ENCODE results near the gene RAB3GAP1. TPM values are rescaled to one million over a fixed set of nuclear protein-coding genes. Genes with fewer than 3 reads are reported as not detected.

The RAB3GAP1 gene
- total RNA-seq, 1 donor from 2014 or later: 32.0 TPM

GRCh38 chr2:135056790-135057189 lies 4.7 kb downstream of the RAB3GAP1 start:
- peaks cover 16% of the 10 kb centered on the region for H3K36me3 Mint-ChIP-seq
- no peak overlapping the region for H3K27ac Mint-ChIP-seq
- peaks cover 19% of the 10 kb centered on the region for H3K4me1 Mint-ChIP-seq (ENCODE audit: unreplicated experiment)
- no peak overlapping the region for H3K4me3 Mint-ChIP-seq
- TF ChIP-seq CTCF (conservative IDR thresholded peaks at IDR 0.05): no peak
- H3K9me3 Mint-ChIP-seq: no peaks in the 10 kb centered on the region
- DNase-seq (ENCODE audit: extremely low spot score, unreplicated experiment): no peak
- no peaks in the 10 kb centered on the region for H3K27me3 Mint-ChIP-seq

GRCh38 chr2:135059577-135059976 lies 7.5 kb downstream of the RAB3GAP1 start:
- Mint-ChIP-seq H3K27ac (no peak overlapping the region), H3K27me3 (no peaks in the 10 kb centered on the region)
- no peak for DNase-seq (ENCODE audit: extremely low spot score, unreplicated experiment)

GRCh38 chr2:135063210-135063609 lies 11.1 kb downstream of the RAB3GAP1 start:
- Mint-ChIP-seq H3K27me3 (no peaks in the 10 kb centered on the region), H3K4me3 (no peak overlapping the region), H3K36me3 (peaks cover 38% of the 10 kb centered on the region), H3K9me3 (no peaks in the 10 kb centered on the region), H3K27ac (no peak overlapping the region), H3K4me1 (ENCODE audit: unreplicated experiment) (no peaks in the 10 kb centered on the region)
- no peak for DNase-seq (ENCODE audit: extremely low spot score, unreplicated experiment)
- TF ChIP-seq CTCF (conservative IDR thresholded peaks at IDR 0.05): no peak

More at GRCh38 chr2:135059577-135059976, 7.5 kb downstream of the RAB3GAP1 start:
- Mint-ChIP-seq H3K4me1 (ENCODE audit: unreplicated experiment) (no peaks in the 10 kb centered on the region), H3K36me3 (peaks cover 37% of the 10 kb centered on the region), H3K9me3 (no peaks in the 10 kb centered on the region), H3K4me3 (no peak overlapping the region)
- TF ChIP-seq CTCF (conservative IDR thresholded peaks at IDR 0.05): no peak

GRCh38 chr2:135064149-135064548 lies 12.1 kb downstream of the RAB3GAP1 start:
- H3K27me3 Mint-ChIP-seq: no peaks in the 10 kb centered on the region
- H3K9me3 Mint-ChIP-seq: no peaks in the 10 kb centered on the region
- TF ChIP-seq CTCF (conservative IDR thresholded peaks at IDR 0.05): no peak
- peaks cover 40% of the 10 kb centered on the region for H3K36me3 Mint-ChIP-seq
- H3K4me3 Mint-ChIP-seq: no peak overlapping the region
- H3K27ac Mint-ChIP-seq: no peak overlapping the region
- DNase-seq (ENCODE audit: extremely low spot score, unreplicated experiment): no peak
- no peaks in the 10 kb centered on the region for H3K4me1 Mint-ChIP-seq (ENCODE audit: unreplicated experiment)

- no peak overlapping the region for H3K4me3 Mint-ChIP-seq
- TF ChIP-seq CTCF (conservative IDR thresholded peaks at IDR 0.05): no peak
- no peaks in the 10 kb centered on the region for H3K9me3 Mint-ChIP-seq
- no peaks in the 10 kb centered on the region for H3K27me3 Mint-ChIP-seq
- peaks cover 43% of the 10 kb centered on the region for H3K36me3 Mint-ChIP-seq
- DNase-seq (ENCODE audit: extremely low spot score, unreplicated experiment): no peak
- no peaks in the 10 kb centered on the region for H3K4me1 Mint-ChIP-seq (ENCODE audit: unreplicated experiment)
- no peak overlapping the region for H3K27ac Mint-ChIP-seq
These were observed 14.6 kb downstream of the RAB3GAP1 start for GRCh38 chr2:135066710-135067109.
